Mesendoderm (in vitro differentiated cells): Measurements from ENCODE around the gene STRADB.
A peak's percentile ranks its signal among the peaks of the same experiment; 100 is the strongest.

Source experiments
- DNase-seq: peaks from one replicate; pipeline ENCODE4 v3.0.0; 2013
- H2AK5ac ChIP-seq: 2 replicates; pipeline ENCODE4 v1.6.1; 2013; ENCODE audit warnings: low read length, inconsistent platforms
- H2BK120ac ChIP-seq: 2 replicates; pipeline ENCODE4 v1.6.1; 2013; ENCODE audit warnings: low read depth, mild to moderate bottlenecking, low read length, moderate library complexity, mixed read lengths
- H2BK15ac ChIP-seq: replicated peaks from 2 replicates; pipeline ENCODE4 v1.6.1; 2013; ENCODE audit warnings: low read depth, mild to moderate bottlenecking, moderate library complexity
- H2BK5ac ChIP-seq: 2 replicates; pipeline ENCODE4 v1.6.1; 2013; ENCODE audit warnings: low read length, inconsistent platforms
- H3K18ac ChIP-seq: 2 replicates; pipeline ENCODE4 v1.6.1; 2013; ENCODE audit warnings: mild to moderate bottlenecking, low read length, mixed read lengths
- H3K23ac ChIP-seq: one replicate; pipeline ENCODE4 v1.6.1; 2013; ENCODE audit warnings: low read length
- H3K27ac ChIP-seq: 2 replicates; pipeline ENCODE4 v1.5.1; 2013; ENCODE audit warnings: low read depth, mild to moderate bottlenecking, inconsistent platforms, low read length, moderate library complexity
- H3K27me3 ChIP-seq: 2 replicates; pipeline ENCODE4 v1.6.1; 2013; ENCODE audit warnings: low read length, control low read depth, mild to moderate bottlenecking, inconsistent platforms; ENCODE audit not compliant: insufficient read depth, poor library complexity
- H3K36me3 ChIP-seq: 2 replicates; pipeline ENCODE4 v1.6.1; 2013; ENCODE audit warnings: low read length, inconsistent platforms; ENCODE audit not compliant: control insufficient read depth, insufficient read depth
- H3K4ac ChIP-seq: one replicate; pipeline ENCODE4 v1.6.1; 2013; ENCODE audit warnings: low read depth, mild to moderate bottlenecking, low read length, moderate library complexity
- H3K4me1 ChIP-seq: 2 replicates; pipeline ENCODE4 v1.6.1; 2013; ENCODE audit warnings: low read depth, low read length, inconsistent platforms; ENCODE audit not compliant: control insufficient read depth
- H3K4me2 ChIP-seq: 2 replicates; pipeline ENCODE4 v1.6.1; 2013; ENCODE audit warnings: low read length
- H3K4me3 ChIP-seq: 2 replicates; pipeline ENCODE4 v1.5.1; 2013; ENCODE audit warnings: mild to moderate bottlenecking, low read length
- H3K56ac ChIP-seq: one replicate; pipeline ENCODE4 v1.6.1; 2013; ENCODE audit warnings: low read length
- H3K79me1 ChIP-seq: 2 replicates; pipeline ENCODE4 v1.6.1; 2013; ENCODE audit warnings: low read length, inconsistent platforms
- H3K79me2 ChIP-seq: 2 replicates; pipeline ENCODE4 v1.6.1; 2013; ENCODE audit warnings: mild to moderate bottlenecking, low read length; ENCODE audit not compliant: control insufficient read depth, insufficient read depth
- H3K9ac ChIP-seq: 2 replicates; pipeline ENCODE4 v1.6.1; 2013; ENCODE audit warnings: low read length, inconsistent platforms
- H4K5ac ChIP-seq: one replicate; pipeline ENCODE4 v1.6.1; 2013; ENCODE audit warnings: low read length
- H4K8ac ChIP-seq: one replicate; pipeline ENCODE4 v1.6.1; 2013; ENCODE audit warnings: low read depth, mild to moderate bottlenecking, control low read depth, low read length, moderate library complexity
- WGBS: extraction: QIAGEN DNeasy Blood & Tissue Kit; methylation state at CpG from one replicate; pipeline ENCODE4 v1.1.7; 2013; ENCODE audit warnings: low lambda C conversion rate, missing lambda C conversion rate; ENCODE audit not compliant: insufficient coverage; ENCODE audit errors: extremely low coverage; 5-methylcytosine and 5-hydroxymethylcytosine counted together

The STRADB gene

DNA sequence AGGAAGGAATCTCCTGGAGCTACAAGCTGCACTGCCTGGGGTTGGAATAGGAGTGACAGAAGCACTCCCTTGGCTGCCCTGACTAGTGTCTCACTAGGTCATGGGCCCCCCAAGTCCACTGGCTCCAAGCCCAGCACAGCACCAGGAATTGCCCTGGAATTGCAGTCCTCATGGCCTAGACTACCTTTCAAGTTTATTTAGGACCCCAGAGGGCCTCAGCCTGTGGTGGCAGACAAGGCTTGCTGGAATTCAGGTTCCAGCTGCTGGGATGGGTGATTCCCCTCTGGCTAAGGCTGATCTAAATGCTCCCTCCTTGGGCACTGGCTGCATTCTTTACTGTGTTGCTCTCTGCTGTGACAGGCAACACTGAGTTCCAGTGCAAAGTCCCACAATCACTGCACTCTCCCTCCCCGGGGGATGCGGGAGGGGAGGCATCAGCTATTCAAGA is 14.0 kb downstream of the STRADB start:
- Histone ChIP-seq H3K4ac (no peak overlapping the region), H2BK15ac (no peak overlapping the region), H4K8ac (no peak overlapping the region), H3K4me2 (no peak overlapping the region), H3K27ac (no peak overlapping the region), H3K4me3 (no peak overlapping the region), H3K79me2 (no peaks in the 10 kb centered on the region), H3K9ac (no peak overlapping the region), H2AK5ac (no peak overlapping the region), H3K4me1 (no peaks in the 10 kb centered on the region), H4K5ac (no peak overlapping the region), H3K79me1 (no peaks in the 10 kb centered on the region), H2BK5ac (no peak overlapping the region), H3K18ac (no peak overlapping the region), H3K27me3 (no peaks in the 10 kb centered on the region), H3K23ac (no peak overlapping the region), H3K56ac (no peak overlapping the region), H2BK120ac (no peak overlapping the region), H3K36me3 (no peaks in the 10 kb centered on the region)
- peak; percentile 7 for DNase-seq
- WGBS: no CpG with 5 or more reads among the region's 2 CpGs

DNA sequence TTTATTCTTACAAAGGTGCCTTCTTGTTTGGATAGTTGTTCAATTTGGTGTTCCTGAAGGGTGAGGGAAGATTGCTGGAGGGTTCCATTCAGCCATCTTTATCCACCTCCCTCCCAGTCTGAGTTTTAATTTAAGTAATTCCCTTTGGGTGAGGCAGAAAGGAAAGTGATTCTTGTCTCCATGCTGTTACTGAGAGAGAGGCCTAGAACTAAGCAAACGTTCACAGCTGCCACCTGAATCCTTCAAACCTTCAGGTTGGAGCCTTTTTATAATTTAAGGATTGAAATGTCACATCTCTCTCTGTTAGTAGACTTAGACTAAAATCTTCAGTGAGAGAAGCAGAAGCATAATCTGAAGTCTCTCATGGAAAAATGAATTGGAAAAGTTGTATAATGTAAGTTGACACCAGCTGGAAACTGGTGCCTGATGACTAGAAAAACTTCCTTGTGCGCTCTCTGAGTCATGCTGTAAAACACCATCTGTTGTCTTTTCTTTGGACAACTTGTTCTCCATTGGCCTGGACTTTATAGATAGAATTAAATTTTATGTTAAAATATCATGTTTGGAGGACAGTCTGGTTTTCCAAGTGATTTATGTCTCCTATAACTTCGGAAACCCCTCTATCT is 14.6 kb downstream of the STRADB start:
- no peak for DNase-seq
- H3K4ac ChIP-seq: no peak overlapping the region
- no peak overlapping the region for H3K27ac ChIP-seq
- H4K5ac ChIP-seq: no peak overlapping the region
- H3K27me3 ChIP-seq: no peaks in the 10 kb centered on the region
- H4K8ac ChIP-seq: no peak overlapping the region
- no peak overlapping the region for H2BK120ac ChIP-seq
- H3K79me1 ChIP-seq: no peaks in the 10 kb centered on the region
- no peak overlapping the region for H2BK15ac ChIP-seq
- H3K4me2 ChIP-seq: no peak overlapping the region
- no peak overlapping the region for H2AK5ac ChIP-seq
- no peak overlapping the region for H3K23ac ChIP-seq
- no peak overlapping the region for H3K56ac ChIP-seq
- no peaks in the 10 kb centered on the region for H3K36me3 ChIP-seq
- no peaks in the 10 kb centered on the region for H3K79me2 ChIP-seq
- no peak overlapping the region for H3K9ac ChIP-seq
- no peak overlapping the region for H3K4me3 ChIP-seq
- no peak overlapping the region for H3K18ac ChIP-seq
- WGBS: no CpG with 5 or more reads among the region's 3 CpGs
- H3K4me1 ChIP-seq: no peaks in the 10 kb centered on the region
- no peak overlapping the region for H2BK5ac ChIP-seq

- no peak overlapping the region for H2BK5ac ChIP-seq
- no peaks in the 10 kb centered on the region for H3K79me2 ChIP-seq
- no peak overlapping the region for H4K5ac ChIP-seq
- no peak overlapping the region for H2BK15ac ChIP-seq
- H3K4me1 ChIP-seq: no peaks in the 10 kb centered on the region
- no peak for DNase-seq
- no peak overlapping the region for H2AK5ac ChIP-seq
- no peak overlapping the region for H3K4me2 ChIP-seq
- no peak overlapping the region for H3K9ac ChIP-seq
- H4K8ac ChIP-seq: no peak overlapping the region
- no peaks in the 10 kb centered on the region for H3K27me3 ChIP-seq
- H3K36me3 ChIP-seq: no peaks in the 10 kb centered on the region
- H3K79me1 ChIP-seq: no peaks in the 10 kb centered on the region
- no peak overlapping the region for H3K4me3 ChIP-seq
- no peak overlapping the region for H3K56ac ChIP-seq
- H3K4ac ChIP-seq: no peak overlapping the region
- no peak overlapping the region for H3K23ac ChIP-seq
- H2BK120ac ChIP-seq: no peak overlapping the region
- no peak overlapping the region for H3K18ac ChIP-seq
- no peak overlapping the region for H3K27ac ChIP-seq
Measured at GRCh38 chr2:201467666-201468065, 16.1 kb downstream of the STRADB start.

DNA sequence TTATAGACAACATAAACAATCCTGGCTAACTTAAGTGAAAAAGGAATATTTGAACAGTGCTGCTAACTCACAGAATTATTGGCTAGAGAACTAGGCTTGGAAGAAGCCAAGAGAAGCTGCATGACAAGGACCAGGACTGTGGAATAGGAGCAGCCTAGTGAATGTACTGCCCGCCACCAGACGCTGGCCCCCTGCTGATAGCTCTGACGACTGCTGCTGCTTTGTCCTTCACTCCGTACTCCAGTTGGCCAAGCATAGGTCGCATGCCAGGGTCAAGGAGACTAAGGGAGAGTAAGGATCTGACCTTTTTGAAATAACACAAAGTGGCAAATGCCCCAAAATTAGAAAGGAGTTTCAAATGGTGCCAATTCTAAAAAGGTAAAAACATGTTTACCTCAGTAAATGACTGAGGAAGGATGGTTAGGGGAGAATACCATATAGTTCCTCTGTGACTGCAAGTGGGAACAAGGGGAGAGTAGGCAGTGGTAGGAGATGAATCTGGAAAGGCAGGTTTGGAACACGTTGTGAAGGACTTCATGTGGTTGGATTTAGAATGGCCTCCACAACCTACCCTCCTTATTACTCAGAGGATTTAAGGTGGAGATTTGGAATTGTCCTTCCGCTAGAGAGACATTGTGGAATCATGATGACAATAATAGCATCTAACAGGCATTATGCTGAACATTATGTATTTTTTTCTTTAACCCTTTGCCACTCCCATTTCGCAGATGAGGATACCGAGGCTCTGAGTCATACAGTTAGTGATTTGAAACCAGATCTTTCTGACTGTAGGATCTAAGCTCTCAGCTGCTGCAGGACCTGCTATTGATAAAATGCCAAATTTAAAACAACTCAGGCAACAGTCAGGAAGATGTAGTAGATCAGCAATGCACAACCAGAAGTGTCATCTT is 19.5 kb downstream of the STRADB start:
- Histone ChIP-seq H3K23ac (no peak overlapping the region), H3K79me1 (no peaks in the 10 kb centered on the region), H3K4ac (no peak overlapping the region), H2BK120ac (no peak overlapping the region), H4K5ac (no peak overlapping the region), H3K18ac (no peak overlapping the region), H4K8ac (no peak overlapping the region), H2BK15ac (no peak overlapping the region), H2AK5ac (no peak overlapping the region), H3K56ac (no peak overlapping the region), H3K79me2 (no peaks in the 10 kb centered on the region), H3K4me1 (no peaks in the 10 kb centered on the region), H3K9ac (no peak overlapping the region), H2BK5ac (no peak overlapping the region), H3K4me2 (no peak overlapping the region), H3K4me3 (no peak overlapping the region), H3K27ac (no peak overlapping the region), H3K36me3 (no peaks in the 10 kb centered on the region), H3K27me3 (no peaks in the 10 kb centered on the region)
- peak; percentile 68 for DNase-seq
- WGBS: no CpG with 5 or more reads among the region's 9 CpGs

GRCh38 chr2:201471732-201472393 is 20.3 kb downstream of the STRADB start:
- Histone ChIP-seq H3K18ac (no peak overlapping the region), H3K36me3 (no peaks in the 10 kb centered on the region), H3K27me3 (no peaks in the 10 kb centered on the region), H3K79me1 (no peaks in the 10 kb centered on the region), H3K4ac (no peak overlapping the region), H3K23ac (no peak overlapping the region), H2BK5ac (no peak overlapping the region), H3K9ac (no peak overlapping the region), H2AK5ac (no peak overlapping the region), H2BK120ac (no peak overlapping the region), H3K27ac (no peak overlapping the region), H3K79me2 (no peaks in the 10 kb centered on the region), H2BK15ac (no peak overlapping the region), H3K4me3 (no peak overlapping the region), H4K5ac (no peak overlapping the region), H3K56ac (no peak overlapping the region), H3K4me1 (no peaks in the 10 kb centered on the region), H3K4me2 (no peak overlapping the region), H4K8ac (no peak overlapping the region)
- WGBS: no CpG with 5 or more reads among the region's 3 CpGs
- DNase-seq: no peak
